Activated naive CD4-positive, alpha-beta T cell treated with anti-CD3 and anti-CD28 coated beads for 36 hours (primary cell): ENCODE data around the gene RBM24. TPM values are rescaled to one million over a fixed set of nuclear protein-coding genes. Genes with fewer than 3 reads are reported as not detected.
"Not testable (repeated sequence)": the region's sequence is repeated elsewhere in the genome, so short reads cannot be mapped to it uniquely, and the experiment has no call there.

Experiments
- CTCF ChIA-PET: fragments of 350-600 bp; sonication (Branson Sonifier 250); formaldehyde crosslinking; loops from one replicate; lab custom pipeline; 2021; ENCODE audit warnings: antibody characterized with exemption; lab: Charles Lee
- DNase-seq: peaks from one replicate; pipeline ENCODE4 v3.0.0-alpha.2; 2020
- H3K27ac Mint-ChIP-seq: one replicate; pipeline ENCODE4 v1.8.0; 2021; ENCODE audit warnings: mild to moderate bottlenecking, mixed read lengths
- H3K27me3 Mint-ChIP-seq: one replicate; pipeline ENCODE4 v1.8.0; 2021; ENCODE audit warnings: low read depth, mixed read lengths
- H3K36me3 Mint-ChIP-seq: one replicate; pipeline ENCODE4 v1.8.0; 2021; ENCODE audit warnings: low read depth, mixed read lengths
- H3K4me1 Mint-ChIP-seq: one replicate; pipeline ENCODE4 v1.8.0; 2021; ENCODE audit warnings: low read depth, mixed read lengths
- H3K4me3 Mint-ChIP-seq: one replicate; pipeline ENCODE4 v1.8.0; 2021; ENCODE audit warnings: mild to moderate bottlenecking, moderate library complexity, mixed read lengths
- H3K9me3 Mint-ChIP-seq: one replicate; pipeline ENCODE4 v1.8.0; 2021; ENCODE audit warnings: mixed read lengths
- intact Hi-C: fragments of 100-400 bp; cut with micrococcal nuclease; formaldehyde crosslinking; loops from one replicate; pipeline ENCODE4 v1.15.1; 2023
- total RNA-seq, 2 experiments: library from RNA; stranded (reverse); gene quantifications; one replicate each; pipeline ENCODE4 v1.2.3, GENCODE V29; 2021

Gene RBM24
- total RNA-seq, 2 experiments from 2014 or later, result not detected

- H3K9me3 Mint-ChIP-seq, CTCF ChIA-PET, H3K4me1 Mint-ChIP-seq, DNase-seq, H3K36me3 Mint-ChIP-seq, H3K27ac Mint-ChIP-seq, intact Hi-C loops, H3K27me3 Mint-ChIP-seq, H3K4me3 Mint-ChIP-seq: not testable (repeated sequence)
Observed at GRCh38 chr6:17320266-17320665, 39.1 kb downstream of the RBM24 start.

- DNase-seq, result no peak
- Mint-ChIP-seq H3K4me3 (no peak overlapping the region), H3K36me3 (no peaks in the 10 kb centered on the region), H3K27ac (no peak overlapping the region), H3K9me3 (peaks cover 11% of the 10 kb centered on the region), H3K4me1 (no peaks in the 10 kb centered on the region), H3K27me3 (no peaks in the 10 kb centered on the region)
- intact Hi-C loops, result no loop called here
- CTCF ChIA-PET, result no interaction called here
Observed at GRCh38 chr6:17331238-17331637, 50.1 kb downstream of the RBM24 start.

DNA sequence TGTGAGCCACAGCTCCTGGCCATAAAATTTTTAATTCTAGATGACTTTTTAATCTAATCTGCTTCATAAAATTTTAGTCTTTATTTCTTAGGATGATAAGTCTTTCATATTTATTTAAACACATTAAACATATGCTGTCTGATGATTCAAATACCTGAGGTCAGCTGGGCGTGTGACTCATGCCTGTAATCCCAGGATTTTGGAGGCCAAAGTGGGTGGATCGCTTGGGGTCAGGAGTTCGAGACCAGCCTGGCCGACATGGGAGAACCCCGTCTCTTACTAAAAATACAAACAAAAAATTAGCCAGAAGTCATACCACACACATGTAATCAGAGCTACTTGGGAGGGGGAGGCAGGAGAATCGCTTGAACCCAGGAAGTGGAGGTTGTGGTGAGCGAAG, 53.1 kb downstream of the RBM24 start:
- no peak overlapping the region for H3K27ac Mint-ChIP-seq
- H3K27me3 Mint-ChIP-seq, result no peaks in the 10 kb centered on the region
- DNase-seq, result no peak
- intact Hi-C loops, result no loop called here
- no peaks in the 10 kb centered on the region for H3K4me1 Mint-ChIP-seq
- no peak overlapping the region for H3K4me3 Mint-ChIP-seq
- H3K36me3 Mint-ChIP-seq, result no peaks in the 10 kb centered on the region
- CTCF ChIA-PET, result no interaction called here
- H3K9me3 Mint-ChIP-seq, result peaks cover 11% of the 10 kb centered on the region

GRCh38 chr6:17336425-17336824, 55.3 kb downstream of the RBM24 start:
- CTCF ChIA-PET, result no interaction called here
- Mint-ChIP-seq H3K36me3 (no peaks in the 10 kb centered on the region), H3K27ac (no peak overlapping the region), H3K4me1 (no peaks in the 10 kb centered on the region), H3K27me3 (peaks cover 3% of the 10 kb centered on the region), H3K4me3 (no peak overlapping the region), H3K9me3 (peaks cover 6% of the 10 kb centered on the region)
- intact Hi-C loops, result no loop called here
- DNase-seq, result no peak

DNA sequence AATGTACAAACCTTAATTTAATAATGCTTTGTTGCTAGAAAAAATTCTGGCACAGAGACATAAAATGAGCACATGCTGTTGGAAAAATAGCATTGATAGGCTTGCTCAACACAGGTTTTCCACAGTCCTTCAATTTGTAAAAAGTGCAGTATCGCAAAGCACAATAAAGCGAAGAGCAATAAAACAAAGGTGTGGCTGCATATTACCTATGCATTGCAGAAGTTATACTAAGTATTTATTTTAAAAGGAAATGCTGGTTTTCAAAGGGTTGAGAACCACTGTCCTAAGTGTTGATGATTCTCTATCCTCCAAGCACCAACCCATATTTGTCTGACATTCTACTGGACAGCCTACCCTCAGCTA, 58.1 kb downstream of the RBM24 start:
- intact Hi-C loops, result no loop called here
- no peak overlapping the region for H3K27ac Mint-ChIP-seq
- H3K9me3 Mint-ChIP-seq, result no peaks in the 10 kb centered on the region
- H3K27me3 Mint-ChIP-seq, result peaks cover 3% of the 10 kb centered on the region
- no peak for DNase-seq
- H3K4me1 Mint-ChIP-seq, result no peaks in the 10 kb centered on the region
- H3K36me3 Mint-ChIP-seq, result no peaks in the 10 kb centered on the region
- CTCF ChIA-PET, result no interaction called here
- no peak overlapping the region for H3K4me3 Mint-ChIP-seq

GRCh38 chr6:17341117-17341805, 60.1 kb downstream of the RBM24 start:
- H3K27ac Mint-ChIP-seq, result no peak overlapping the region

GRCh38 chr6:17341891-17342290, 60.7 kb downstream of the RBM24 start:
- H3K36me3 Mint-ChIP-seq, result no peaks in the 10 kb centered on the region
- intact Hi-C loops, result no loop called here
- peaks cover 3% of the 10 kb centered on the region for H3K27me3 Mint-ChIP-seq
- no peak for DNase-seq
- H3K4me3 Mint-ChIP-seq, result no peak overlapping the region
- H3K9me3 Mint-ChIP-seq, result no peaks in the 10 kb centered on the region
- CTCF ChIA-PET, result interaction anchor here (0.5 kb wide), 1 partner anchor 12 kb away, joined by 5 read pairs; no protein-coding TSS in a partner anchor
- H3K4me1 Mint-ChIP-seq, result no peaks in the 10 kb centered on the region
- no peak overlapping the region for H3K27ac Mint-ChIP-seq

More at GRCh38 chr6:17341117-17341805, 60.1 kb downstream of the RBM24 start:
- H3K9me3 Mint-ChIP-seq, result no peaks in the 10 kb centered on the region
- no peak overlapping the region for H3K4me3 Mint-ChIP-seq
- CTCF ChIA-PET, result interaction anchor here (0.5 kb wide), 1 partner anchor 11 kb away, joined by 5 read pairs; no protein-coding TSS in a partner anchor
- DNase-seq, result no peak
- no peaks in the 10 kb centered on the region for H3K36me3 Mint-ChIP-seq
- intact Hi-C loops, result no loop called here
- peaks cover 3% of the 10 kb centered on the region for H3K27me3 Mint-ChIP-seq
- H3K4me1 Mint-ChIP-seq, result no peaks in the 10 kb centered on the region

- Mint-ChIP-seq H3K27me3 (peaks cover 3% of the 10 kb centered on the region), H3K4me1 (no peaks in the 10 kb centered on the region), H3K36me3 (no peaks in the 10 kb centered on the region), H3K27ac (no peak overlapping the region), H3K9me3 (no peaks in the 10 kb centered on the region), H3K4me3 (no peak overlapping the region)
- CTCF ChIA-PET, result interaction anchor here (0.6 kb wide), 1 partner anchor 612 kb away, joined by 3 read pairs; no protein-coding TSS in a partner anchor
- no peak for DNase-seq
- intact Hi-C loops, result no loop called here
Observed at GRCh38 chr6:17343215-17343614, 62.1 kb downstream of the RBM24 start.

Other genes starting within 250 kb of the RBM24 start
- not detected for gene STMND1, start 179.3 kb upstream of the RBM24 start, total RNA-seq
- not detected for gene CAP2, start 112.2 kb downstream of the RBM24 start, total RNA-seq